ENCODE data around the gene METRN. TPM values are rescaled to one million over a fixed set of nuclear protein-coding genes. Genes with fewer than 3 reads are reported as not detected.
A peak's percentile ranks its signal among the peaks of the same experiment; 100 is the strongest.

METRN gene
- total RNA-seq (2014; rRNA removed; shearing (Covaris generic)), result 90.7 and 98.1 TPM in 2 replicates
- 21.6 and 26.0 TPM in 2 replicates for polyA plus RNA-seq (2016; fragmentation: Nextera tagmentation; extraction: Ambion mirVana)

GRCh38 chr16:714558-715476 is at the start of gene METRN:
TSS of gene METRN (plus strand) at chr16:715118. CDS start at chr16:715290, 172 bp downstream.
- peak; percentile 97 for DNase-seq
- no peak for TF ChIP-seq EZH2 (IDR thresholded peaks at IDR 0.05; ENCODE audit: insufficient read depth, poor library complexity, severe bottlenecking)
- TF ChIP-seq EZH2phosphoT487 (IDR thresholded peaks at IDR 0.05; ENCODE audit: insufficient read depth, low read depth), result no peak
- Histone ChIP-seq H3K4me1 (ENCODE audit: insufficient read depth) (peaks cover 9% of the 10 kb centered on the region), H3K27me3 (replicated peaks; ENCODE audit: insufficient read depth) (peaks cover 10% of the 10 kb centered on the region; the same call in 1 of the 2 replicates), H3K9me2 (ENCODE audit: insufficient read depth) (no peaks in the 10 kb centered on the region), H3K9ac (peak within 1 kb of the TSS; percentile 73), H3K36me3 (ENCODE audit: low read depth) (no peaks in the 10 kb centered on the region), H3K9me3 (ENCODE audit: low read depth) (no peaks in the 10 kb centered on the region), H3K27ac (no peak within 1 kb of the TSS), H3K79me2 (ENCODE audit: insufficient read depth) (no peaks in the 10 kb centered on the region; the same call in 1 of the 2 replicates), H2AFZ (peak within 1 kb of the TSS; percentile 62), H3K4me3 (peak within 1 kb of the TSS; percentile 76), H3K4me2 (ENCODE audit: unreplicated experiment) (peak within 1 kb of the TSS; percentile 63), H4K20me1 (ENCODE audit: insufficient read depth) (no peaks in the 10 kb centered on the region), H3F3A (ENCODE audit: insufficient read depth) (peaks cover 10% of the 10 kb centered on the region)
- in situ Hi-C loops (cut with MboI), result no loop called here
- WGBS, 2 experiments (ENCODE audit: low coverage in 1 of 2, low lambda C conversion rate in 2 of 2, missing lambda C conversion rate in 2 of 2), result 6 to 12% methylated on average over 24 to 89 of the region's 108 CpGs

DNA sequence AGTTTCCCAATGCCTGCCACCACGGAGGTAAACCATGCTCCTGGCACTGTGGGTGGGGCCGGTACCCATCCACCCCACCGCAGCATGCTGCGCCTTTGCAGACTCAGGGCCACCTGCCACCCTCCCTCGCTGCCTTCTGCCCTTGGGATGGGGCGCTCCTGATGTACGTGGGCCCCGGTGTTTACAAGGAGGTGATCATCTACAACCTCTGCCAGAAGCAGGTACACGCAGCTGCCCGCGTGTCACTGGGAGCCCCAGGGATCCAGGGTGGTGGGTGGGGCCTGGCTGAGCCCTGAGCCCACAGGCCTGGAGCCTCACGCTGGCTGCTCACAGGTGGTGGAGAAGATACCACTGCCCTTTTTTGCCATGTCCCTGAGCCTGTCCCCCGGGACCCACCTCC is 48.3 kb upstream of the METRN start:
- Histone ChIP-seq H3K4me1 (ENCODE audit: insufficient read depth) (no peaks in the 10 kb centered on the region; the same call in 1 of the 2 replicates), H3K4me2 (ENCODE audit: unreplicated experiment) (no peak overlapping the region), H2AFZ (no peak overlapping the region), H4K20me1 (ENCODE audit: insufficient read depth) (no peaks in the 10 kb centered on the region), H3F3A (ENCODE audit: insufficient read depth) (no peaks in the 10 kb centered on the region), H3K27me3 (replicated peaks; ENCODE audit: insufficient read depth) (no peaks in the 10 kb centered on the region), H3K79me2 (ENCODE audit: insufficient read depth) (peaks cover 24% of the 10 kb centered on the region), H3K9me2 (ENCODE audit: insufficient read depth) (no peaks in the 10 kb centered on the region), H3K9ac (no peak overlapping the region), H3K4me3 (no peak overlapping the region), H3K9me3 (ENCODE audit: low read depth) (no peaks in the 10 kb centered on the region), H3K27ac (no peak overlapping the region), H3K36me3 (ENCODE audit: low read depth) (no peaks in the 10 kb centered on the region)
- TF ChIP-seq EZH2phosphoT487 (IDR thresholded peaks at IDR 0.05; ENCODE audit: insufficient read depth, low read depth) (no peak), EZH2 (IDR thresholded peaks at IDR 0.05; ENCODE audit: insufficient read depth, poor library complexity, severe bottlenecking) (no peak)
- 95 to 96% methylated on average over 11 to 13 of the region's 13 CpGs for WGBS, 2 experiments (ENCODE audit: low coverage in 1 of 2, low lambda C conversion rate in 2 of 2, missing lambda C conversion rate in 2 of 2)
- in situ Hi-C loops (cut with MboI), result no loop called here
- no peak for DNase-seq

GRCh38 chr16:667113-667779 is 47.7 kb upstream of the METRN start:
- H3K27ac ChIP-seq, result no peak overlapping the region
- H3K9ac ChIP-seq, result peak overlapping the region; percentile 97
- no peaks in the 10 kb centered on the region for H3K36me3 ChIP-seq (ENCODE audit: low read depth)
- peak overlapping the region; percentile 84 for H2AFZ ChIP-seq
- H3K79me2 ChIP-seq (ENCODE audit: insufficient read depth), result peaks cover 24% of the 10 kb centered on the region
- no peaks in the 10 kb centered on the region for H3K9me3 ChIP-seq (ENCODE audit: low read depth)
- no peaks in the 10 kb centered on the region for H3K27me3 ChIP-seq (replicated peaks; ENCODE audit: insufficient read depth)
- no peaks in the 10 kb centered on the region for H3K9me2 ChIP-seq (ENCODE audit: insufficient read depth)
- TF ChIP-seq EZH2 (IDR thresholded peaks at IDR 0.05; ENCODE audit: insufficient read depth, poor library complexity, severe bottlenecking) (no peak), EZH2phosphoT487 (IDR thresholded peaks at IDR 0.05; ENCODE audit: insufficient read depth, low read depth) (no peak)
- WGBS, 2 experiments (ENCODE audit: low coverage in 1 of 2, low lambda C conversion rate in 2 of 2, missing lambda C conversion rate in 2 of 2), result 78 to 80% methylated on average over 22 of the region's 22 CpGs
- H3F3A ChIP-seq (ENCODE audit: insufficient read depth), result no peaks in the 10 kb centered on the region
- in situ Hi-C loops (cut with MboI), result no loop called here
- no peak overlapping the region for H3K4me3 ChIP-seq
- H3K4me1 ChIP-seq (ENCODE audit: insufficient read depth), result no peaks in the 10 kb centered on the region; the same call in 1 of the 2 replicates
- H3K4me2 ChIP-seq (ENCODE audit: unreplicated experiment), result no peak overlapping the region
- DNase-seq, result no peak
- no peaks in the 10 kb centered on the region for H4K20me1 ChIP-seq (ENCODE audit: insufficient read depth)

- no peaks in the 10 kb centered on the region for H3F3A ChIP-seq (ENCODE audit: insufficient read depth)
- peak; percentile 98 for DNase-seq
- peak within 1 kb of the TSS; percentile 95 for H3K4me3 ChIP-seq
- no peaks in the 10 kb centered on the region for H3K9me3 ChIP-seq (ENCODE audit: low read depth)
- peak within 1 kb of the TSS; percentile 49 for H3K27ac ChIP-seq
- no peaks in the 10 kb centered on the region; the same call in 1 of the 2 replicates for H3K4me1 ChIP-seq (ENCODE audit: insufficient read depth)
- H4K20me1 ChIP-seq (ENCODE audit: insufficient read depth), result no peaks in the 10 kb centered on the region
- H3K9ac ChIP-seq, result peak within 1 kb of the TSS; percentile 97
- WGBS, 2 experiments (ENCODE audit: low coverage in 1 of 2, low lambda C conversion rate in 2 of 2, missing lambda C conversion rate in 2 of 2), result 1 to 2% methylated on average over 21 to 36 of the region's 78 CpGs
- H3K27me3 ChIP-seq (replicated peaks; ENCODE audit: insufficient read depth), result no peaks in the 10 kb centered on the region
- TF ChIP-seq EZH2phosphoT487 (IDR thresholded peaks at IDR 0.05; ENCODE audit: insufficient read depth, low read depth), result no peak
- TF ChIP-seq EZH2 (IDR thresholded peaks at IDR 0.05; ENCODE audit: insufficient read depth, poor library complexity, severe bottlenecking), result no peak
- H3K4me2 ChIP-seq (ENCODE audit: unreplicated experiment), result peak within 1 kb of the TSS; percentile 89
- in situ Hi-C loops (cut with MboI), result no loop called here
- no peaks in the 10 kb centered on the region for H3K9me2 ChIP-seq (ENCODE audit: insufficient read depth)
- peak within 1 kb of the TSS; percentile 84 for H2AFZ ChIP-seq
- no peaks in the 10 kb centered on the region for H3K36me3 ChIP-seq (ENCODE audit: low read depth)
- peaks cover 24% of the 10 kb centered on the region for H3K79me2 ChIP-seq (ENCODE audit: insufficient read depth)
Observed at GRCh38 chr16:667780-668518, 47.0 kb upstream of the METRN start, which contains the start of gene RHOT2. TSS of gene RHOT2 (plus strand) at chr16:668132. CDS start at chr16:668200, 68 bp downstream.
